Upper lobe of right lung (tissue), 1 donor: ENCODE results near the gene ARHGAP6. TPM values are rescaled to one million over a fixed set of nuclear protein-coding genes. Genes with fewer than 3 reads are reported as not detected.
"Not testable (repeated sequence)": the region's sequence is repeated elsewhere in the genome, so short reads cannot be mapped to it uniquely, and the experiment has no call there.

ENCODE experiments used
- ATAC-seq: fragments of 200-7000 bp; cut with Tn5 transposase; one replicate; pipeline ENCODE4 v1.9.1; 2020; ENCODE audit warnings: mild to moderate bottlenecking, moderate library complexity
- DNase-seq: peaks from one replicate; pipeline ENCODE4 v3.0.0-alpha.2; 2020
- H3K27ac ChIP-seq: fragments of 200-600 bp; one replicate; pipeline ENCODE4 v1.8.0; 2022
- H3K27me3 ChIP-seq: fragments of 200-600 bp; one replicate; pipeline ENCODE4 v1.8.0; 2022; ENCODE audit warnings: mild to moderate bottlenecking
- H3K36me3 ChIP-seq: fragments of 200-600 bp; one replicate; pipeline ENCODE4 v1.8.0; 2022
- H3K4me1 ChIP-seq: fragments of 200-600 bp; one replicate; pipeline ENCODE4 v1.8.0; 2022
- H3K4me3 ChIP-seq: fragments of 200-600 bp; one replicate; pipeline ENCODE4 v1.8.0; 2022; ENCODE audit warnings: mild to moderate bottlenecking
- H3K9me3 ChIP-seq: fragments of 200-600 bp; one replicate; pipeline ENCODE4 v1.8.0; 2022
- intact Hi-C: fragments of 100-400 bp; cut with DNase I; formaldehyde crosslinking; loops from one replicate; pipeline ENCODE4 v1.11.0; 2022
- total RNA-seq: library from RNA; stranded (reverse); fragmentation: NEBNext Ultra II Directional; extraction: Animal tissue kit (Norgen Biotek cat#: 25700); gene quantifications from one replicate; pipeline ENCODE4 v1.2.1, GENCODE V29; 2021
- TF ChIP-seq, protein P1 (sequence below): fragments of 200-600 bp; IDR thresholded peaks from one replicate; pipeline ENCODE4 v1.8.0; 2022; ENCODE audit warnings: antibody characterized with exemption
- donor health status: DM: no; HTN: yes; CAD: no; lungs with severe emphysema.

The ARHGAP6 gene
- total RNA-seq, 1 donor from 2014 or later: 17.1 TPM

DNA sequence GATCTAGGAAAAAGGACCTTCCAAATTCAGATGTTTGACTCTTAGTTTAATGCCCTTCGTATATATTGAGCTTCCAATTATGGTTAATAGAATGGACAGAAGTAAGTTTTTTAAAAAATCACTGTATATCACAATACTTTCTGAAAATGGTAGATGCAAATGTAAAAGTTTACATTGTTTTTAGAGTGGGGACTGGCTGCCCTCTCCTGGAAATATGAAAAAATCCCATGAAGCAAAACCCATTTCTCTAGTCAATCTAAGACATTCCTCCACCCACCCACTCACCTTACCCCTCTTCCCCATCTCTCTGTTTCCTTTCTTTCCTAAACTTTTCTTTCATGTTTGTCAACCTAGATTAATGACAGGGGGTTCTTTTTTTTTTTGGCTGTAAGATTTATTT lies 134.5 kb downstream of the ARHGAP6 start:
- Histone ChIP-seq H3K4me1 (no peaks in the 10 kb centered on the region), H3K27me3 (no peaks in the 10 kb centered on the region), H3K27ac (no peak overlapping the region), H3K9me3 (no peaks in the 10 kb centered on the region), H3K36me3 (no peaks in the 10 kb centered on the region), H3K4me3 (no peak overlapping the region)
- intact Hi-C loops: loop anchor here (10.0 kb wide), 1 partner anchor 244 kb away; no protein-coding TSS in a partner anchor
- DNase-seq (no peak), ATAC-seq (no peak)
- TF ChIP-seq, protein P1, sequence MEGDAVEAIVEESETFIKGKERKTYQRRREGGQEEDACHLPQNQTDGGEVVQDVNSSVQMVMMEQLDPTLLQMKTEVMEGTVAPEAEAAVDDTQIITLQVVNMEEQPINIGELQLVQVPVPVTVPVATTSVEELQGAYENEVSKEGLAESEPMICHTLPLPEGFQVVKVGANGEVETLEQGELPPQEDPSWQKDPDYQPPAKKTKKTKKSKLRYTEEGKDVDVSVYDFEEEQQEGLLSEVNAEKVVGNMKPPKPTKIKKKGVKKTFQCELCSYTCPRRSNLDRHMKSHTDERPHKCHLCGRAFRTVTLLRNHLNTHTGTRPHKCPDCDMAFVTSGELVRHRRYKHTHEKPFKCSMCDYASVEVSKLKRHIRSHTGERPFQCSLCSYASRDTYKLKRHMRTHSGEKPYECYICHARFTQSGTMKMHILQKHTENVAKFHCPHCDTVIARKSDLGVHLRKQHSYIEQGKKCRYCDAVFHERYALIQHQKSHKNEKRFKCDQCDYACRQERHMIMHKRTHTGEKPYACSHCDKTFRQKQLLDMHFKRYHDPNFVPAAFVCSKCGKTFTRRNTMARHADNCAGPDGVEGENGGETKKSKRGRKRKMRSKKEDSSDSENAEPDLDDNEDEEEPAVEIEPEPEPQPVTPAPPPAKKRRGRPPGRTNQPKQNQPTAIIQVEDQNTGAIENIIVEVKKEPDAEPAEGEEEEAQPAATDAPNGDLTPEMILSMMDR: peak; percentile 20

DNA sequence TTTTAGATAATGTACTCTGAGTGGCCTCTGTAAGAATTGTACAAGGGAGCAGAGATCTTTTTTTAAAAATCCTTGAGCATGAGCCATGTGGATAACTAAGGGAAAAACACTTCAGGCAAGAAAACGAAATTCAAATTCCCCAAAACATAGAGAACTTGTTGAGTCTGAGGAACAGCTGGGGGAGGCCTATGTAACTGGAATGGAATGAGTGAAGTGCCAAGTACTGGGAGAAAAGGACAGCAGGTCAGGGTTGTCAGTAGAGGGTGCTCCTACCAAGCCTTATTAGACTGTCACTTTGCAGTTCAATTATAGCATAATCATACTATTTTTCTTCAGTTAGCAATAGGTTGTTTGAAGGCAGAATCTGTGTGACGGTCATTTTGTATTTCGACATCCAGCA lies 135.1 kb downstream of the ARHGAP6 start:
- TF ChIP-seq, protein P1: no peak
- DNase-seq: no peak
- no peak for ATAC-seq
- Histone ChIP-seq H3K36me3 (no peaks in the 10 kb centered on the region), H3K9me3 (no peaks in the 10 kb centered on the region), H3K27ac (no peak overlapping the region), H3K4me1 (no peaks in the 10 kb centered on the region), H3K27me3 (no peaks in the 10 kb centered on the region), H3K4me3 (no peak overlapping the region)
- intact Hi-C loops: loop anchor here (10.0 kb wide), 1 partner anchor 244 kb away; no protein-coding TSS in a partner anchor

DNA sequence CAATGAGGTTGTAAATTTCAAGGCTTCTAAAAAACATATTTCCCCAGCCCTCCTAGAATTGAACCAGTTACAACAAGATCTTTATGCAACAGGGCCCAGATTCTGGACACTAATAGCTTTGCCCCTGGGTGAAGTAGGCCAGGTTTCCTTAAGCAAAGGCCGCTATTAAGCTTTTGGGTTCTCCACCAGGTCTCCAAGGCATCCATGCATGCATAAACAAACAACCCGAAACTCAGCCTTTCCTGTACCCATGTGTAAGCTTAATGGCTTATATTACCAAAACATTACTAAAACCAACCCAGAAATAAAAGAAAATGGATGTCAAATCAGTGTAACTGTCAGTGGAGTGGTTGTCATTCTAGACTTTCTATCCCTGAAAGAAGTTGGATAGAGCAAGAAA lies 137.1 kb downstream of the ARHGAP6 start:
- Histone ChIP-seq H3K27ac (no peak overlapping the region), H3K4me3 (no peak overlapping the region), H3K27me3 (no peaks in the 10 kb centered on the region), H3K36me3 (no peaks in the 10 kb centered on the region), H3K9me3 (no peaks in the 10 kb centered on the region), H3K4me1 (no peaks in the 10 kb centered on the region)
- DNase-seq (no peak), ATAC-seq (no peak)
- TF ChIP-seq, protein P1: no peak
- intact Hi-C loops: no loop called here

DNA sequence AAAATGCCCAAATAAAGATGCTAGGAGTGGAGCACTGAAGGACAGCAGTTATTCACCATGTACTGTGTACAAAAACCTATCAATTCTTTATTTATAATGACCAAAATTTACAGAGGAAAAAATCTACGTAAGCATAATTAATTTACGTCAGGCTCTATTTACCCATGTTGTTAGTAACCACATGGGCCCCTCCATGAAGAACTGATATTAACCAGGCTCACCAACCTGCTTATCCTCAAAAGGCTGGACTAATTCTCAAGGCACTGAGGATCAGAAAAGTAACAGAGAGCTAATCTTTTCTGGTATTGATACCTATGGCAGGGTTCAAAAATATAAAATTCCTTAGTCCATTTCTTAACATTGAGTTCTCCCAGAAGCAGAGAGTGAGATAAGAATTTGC lies 140.0 kb downstream of the ARHGAP6 start:
- ATAC-seq (no peak), DNase-seq (no peak)
- intact Hi-C loops: no loop called here
- no peak overlapping the region for H3K4me3 ChIP-seq
- no peaks in the 10 kb centered on the region for H3K9me3 ChIP-seq
- TF ChIP-seq, protein P1: no peak
- H3K4me1 ChIP-seq: no peaks in the 10 kb centered on the region
- no peaks in the 10 kb centered on the region for H3K36me3 ChIP-seq
- no peak overlapping the region for H3K27ac ChIP-seq
- H3K27me3 ChIP-seq: no peaks in the 10 kb centered on the region

DNA sequence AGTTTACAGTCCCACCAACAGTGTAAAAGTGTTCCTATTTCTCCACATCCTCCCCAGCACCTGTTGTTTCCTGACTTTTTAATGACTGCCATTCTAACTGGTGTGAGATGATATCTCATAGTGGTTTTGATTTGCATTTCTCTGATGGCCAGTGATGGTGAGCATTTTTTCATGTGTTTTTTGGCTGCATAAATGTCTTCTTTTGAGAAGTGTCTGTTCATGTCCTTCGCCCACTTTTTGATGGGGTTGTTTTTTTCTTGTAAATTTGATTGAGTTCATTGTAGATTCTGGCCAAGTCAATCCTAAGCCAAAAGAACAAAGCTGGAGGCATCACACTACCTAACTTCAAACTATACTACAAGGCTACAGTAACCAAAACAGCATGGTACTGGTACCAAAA lies 146.5 kb downstream of the ARHGAP6 start:
- H3K4me3 ChIP-seq, H3K36me3 ChIP-seq, H3K9me3 ChIP-seq, DNase-seq, H3K27ac ChIP-seq, ATAC-seq, intact Hi-C loops, H3K4me1 ChIP-seq, H3K27me3 ChIP-seq: not testable (repeated sequence)

DNA sequence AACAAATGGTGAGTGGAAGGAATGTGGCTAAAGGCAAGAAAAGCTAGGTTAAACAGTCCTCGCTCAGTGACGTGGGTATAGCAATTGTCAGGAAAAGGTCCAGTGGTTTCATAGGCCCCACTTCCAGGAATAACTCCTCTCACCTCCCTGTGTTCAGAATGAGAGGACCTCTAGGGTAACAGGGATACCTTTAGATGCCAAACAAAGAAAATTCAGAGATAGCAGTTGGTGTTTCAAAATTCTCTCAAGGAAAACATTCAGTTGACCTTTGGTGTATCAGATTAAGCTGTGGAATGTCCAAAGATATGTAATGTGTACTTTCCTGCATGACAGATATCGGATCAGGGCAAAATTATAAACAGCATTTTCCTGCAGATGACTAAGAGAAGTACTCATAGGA lies 155.9 kb downstream of the ARHGAP6 start:
- Histone ChIP-seq H3K36me3 (no peaks in the 10 kb centered on the region), H3K27me3 (no peaks in the 10 kb centered on the region), H3K27ac (no peak overlapping the region), H3K4me3 (no peak overlapping the region), H3K9me3 (no peaks in the 10 kb centered on the region), H3K4me1 (no peaks in the 10 kb centered on the region)
- intact Hi-C loops: no loop called here
- DNase-seq: no peak
- TF ChIP-seq, protein P1: no peak
- ATAC-seq: no peak
